ENCODE results near the gene ADCY7. TPM values are rescaled to one million over a fixed set of nuclear protein-coding genes. Genes with fewer than 3 reads are reported as not detected.

The ADCY7 gene
- total RNA-seq, 4 donors from 2014 or later, result 12.7 to 23.5 (median 19.3) TPM

GRCh38 chr16:50294955-50295354 is 28.6 kb downstream of the ADCY7 start:
- WGBS, 2 donors (ENCODE audit: low coverage in 1 of 2), result 69 to 83% methylated on average over 2 to 3 of the region's 4 CpGs
- no peak for ATAC-seq
- no peak for TF ChIP-seq EP300 (IDR thresholded peaks at IDR 0.05)
- TF ChIP-seq CTCF (IDR thresholded peaks at IDR 0.05), result no peak
- no peak for TF ChIP-seq POLR2AphosphoS5 (IDR thresholded peaks at IDR 0.05)
- no peak for TF ChIP-seq POLR2A (IDR thresholded peaks at IDR 0.05)

GRCh38 chr16:50295541-50296132 is 29.3 kb downstream of the ADCY7 start:
- peaks cover 0 to under 1% (median 0%) of the 10 kb centered on the region in 3 donors for H3K4me1 ChIP-seq
- WGBS, 2 donors (ENCODE audit: low coverage in 1 of 2), result 87% methylated on average over 7 of the region's 7 CpGs; no CpG with 5 or more reads in 1 of the 2 donors
- peaks cover 0 to 35% of the 10 kb centered on the region in 2 donors for H3K36me3 ChIP-seq
- H3K27me3 ChIP-seq, result no peaks in the 10 kb centered on the region
- no peaks in the 10 kb centered on the region for H3K9me3 ChIP-seq
- H3K27ac ChIP-seq, result no peak overlapping the region
- TF ChIP-seq CTCF (IDR thresholded peaks at IDR 0.05) (no peak), EP300 (IDR thresholded peaks at IDR 0.05) (no peak), POLR2A (IDR thresholded peaks at IDR 0.05) (no peak), POLR2AphosphoS5 (IDR thresholded peaks at IDR 0.05) (no peak)
- H3K4me3 ChIP-seq, result no peak overlapping the region
- no peak for ATAC-seq

More at GRCh38 chr16:50294955-50295354, 28.6 kb downstream of the ADCY7 start:
- Histone ChIP-seq H3K4me1 (no peaks in the 10 kb centered on the region), H3K36me3 (peaks cover 0 to 41% of the 10 kb centered on the region in 2 donors), H3K9me3 (no peaks in the 10 kb centered on the region), H3K4me3 (no peak overlapping the region), H3K27ac (no peak overlapping the region), H3K27me3 (no peaks in the 10 kb centered on the region)

- WGBS, 2 donors (ENCODE audit: low coverage in 1 of 2), result no CpG with 5 or more reads among the region's 2 CpGs
- Histone ChIP-seq H3K4me1 (peaks cover 0 to 12% (median 4%) of the 10 kb centered on the region in 3 donors), H3K36me3 (peaks cover 0 to 32% of the 10 kb centered on the region in 2 donors), H3K9me3 (no peaks in the 10 kb centered on the region), H3K27me3 (no peaks in the 10 kb centered on the region), H3K4me3 (no peak overlapping the region), H3K27ac (no peak overlapping the region)
- no peak for ATAC-seq
- TF ChIP-seq POLR2A (IDR thresholded peaks at IDR 0.05), result no peak
- no peak for TF ChIP-seq EP300 (IDR thresholded peaks at IDR 0.05)
- no peak for TF ChIP-seq POLR2AphosphoS5 (IDR thresholded peaks at IDR 0.05)
- TF ChIP-seq CTCF (IDR thresholded peaks at IDR 0.05), result no peak
These were observed 30.5 kb downstream of the ADCY7 start for GRCh38 chr16:50296807-50297206.

- H3K9me3 ChIP-seq, result no peaks in the 10 kb centered on the region
- no peak overlapping the region for H3K4me3 ChIP-seq
- H3K4me1 ChIP-seq, result peaks cover 0 to 17% (median 4%) of the 10 kb centered on the region in 3 donors
- no peaks in the 10 kb centered on the region for H3K27me3 ChIP-seq
- no peak for ATAC-seq
- TF ChIP-seq CTCF (IDR thresholded peaks at IDR 0.05), result no peak
- TF ChIP-seq POLR2A (IDR thresholded peaks at IDR 0.05), result no peak
- TF ChIP-seq EP300 (IDR thresholded peaks at IDR 0.05), result no peak
- no peak for TF ChIP-seq POLR2AphosphoS5 (IDR thresholded peaks at IDR 0.05)
- WGBS, 2 donors (ENCODE audit: low coverage in 1 of 2), result 70 to 93% methylated on average over 2 to 7 of the region's 15 CpGs
- H3K27ac ChIP-seq, result no peak overlapping the region
- H3K36me3 ChIP-seq, result peaks cover 0 to 32% of the 10 kb centered on the region in 2 donors
These were observed 31.1 kb downstream of the ADCY7 start for GRCh38 chr16:50297301-50298074.

Data from gastroesophageal sphincter (tissue), 4 donors.